H1 (cell line): ENCODE results near the gene BARHL1. TPM values are rescaled to one million over a fixed set of nuclear protein-coding genes. Genes with fewer than 3 reads are reported as not detected.

Source experiments
- CTCF ChIA-PET: fragments of 300-600 bp; sonication (Branson Sonifier 250); formaldehyde crosslinking; loops from one replicate; lab custom pipeline; 2021; ENCODE audit not compliant: partially characterized antibody; lab: Charles Lee
- POLR2A ChIA-PET: fragments of 300-600 bp; sonication (Branson Sonifier 250); formaldehyde crosslinking; loops from one replicate; lab custom pipeline; 2021; ENCODE audit warnings: inconsistent platforms; ENCODE audit not compliant: partially characterized antibody; lab: Charles Lee
- DNase-seq, 2 experiments: peaks; one replicate each; pipeline versions ENCODE4 v3.0.0 to v3.0.0-alpha.2; 2010 to 2022; ENCODE audit warnings: low spot score in 2 of 2, low read depth in 1 of 2, mixed read lengths in 1 of 2
- FAIRE-seq: peaks from 2 replicates; lab custom pipeline; 2011; peaks lifted over from hg19 to GRCh38; lab: Jason Lieb, UNC
- H2AFZ ChIP-seq: 2 replicates; pipeline ENCODE4 v1.8.1; 2012; ENCODE audit warnings: low read length, inconsistent platforms
- H2AK5ac ChIP-seq: 2 replicates; pipeline ENCODE4 v1.6.1; 2013; ENCODE audit warnings: low read depth, low read length
- H2BK120ac ChIP-seq: replicated peaks from 2 replicates; pipeline ENCODE3; 2013; ENCODE audit warnings: low read depth, low read length, inconsistent platforms
- H2BK12ac ChIP-seq: 2 replicates; pipeline ENCODE4 v1.6.1; 2013; ENCODE audit warnings: low read depth, low read length
- H2BK15ac ChIP-seq: 2 replicates; pipeline ENCODE4 v1.6.1; 2013; ENCODE audit warnings: low read length
- H2BK20ac ChIP-seq: 2 replicates; pipeline ENCODE4 v1.6.1; 2013; ENCODE audit warnings: low read length
- H2BK5ac ChIP-seq: 2 replicates; pipeline ENCODE4 v1.6.1; 2013; ENCODE audit warnings: low read depth, low read length
- H3K14ac ChIP-seq: 2 replicates; pipeline ENCODE4 v1.6.1; 2013; ENCODE audit warnings: inconsistent platforms; ENCODE audit not compliant: insufficient read length
- H3K18ac ChIP-seq: 2 replicates; pipeline ENCODE4 v1.6.1; 2013; ENCODE audit warnings: low read length; ENCODE audit errors: extremely low read depth
- H3K23ac ChIP-seq: 2 replicates; pipeline ENCODE4 v1.6.1; 2013; ENCODE audit warnings: inconsistent platforms; ENCODE audit not compliant: insufficient read length
- H3K23me2 ChIP-seq: 2 replicates; pipeline ENCODE4 v1.6.1; 2013; ENCODE audit warnings: low read depth, low read length
- H3K27ac ChIP-seq: 2 replicates; pipeline ENCODE4 v1.6.1; 2011; ENCODE audit warnings: low read depth, low read length, inconsistent platforms
- H3K27me3 ChIP-seq, 4 experiments: replicated peaks in 1 of 4; 1 replicate in 1 of 4; 2 replicates in 3 of 4; pipeline versions ENCODE4 v1.6.1 to v1.8.1; 2011 to 2013; ENCODE audit warnings: low read length in 3 of 4, mild to moderate bottlenecking in 3 of 4, inconsistent platforms in 2 of 4, mixed read lengths in 2 of 4, moderate library complexity in 1 of 4; ENCODE audit not compliant: control insufficient read depth in 3 of 4, insufficient read depth in 3 of 4; ENCODE audit errors: extremely low read depth in 1 of 4
- H3K36me3 ChIP-seq, 4 experiments: 2 replicates each; pipeline versions ENCODE4 v1.6.1 to v1.8.1; 2011 to 2013; ENCODE audit warnings: mild to moderate bottlenecking in 4 of 4, low read length in 3 of 4, moderate library complexity in 2 of 4, control low read depth in 1 of 4, inconsistent platforms in 1 of 4; ENCODE audit not compliant: insufficient read depth in 4 of 4, control insufficient read depth in 2 of 4
- H3K4ac ChIP-seq: replicated peaks from 2 replicates; pipeline ENCODE3; 2013; ENCODE audit warnings: low read length, low read depth, mixed read lengths, inconsistent platforms; ENCODE audit not compliant: insufficient read length
- H3K4me1 ChIP-seq, 4 experiments: replicated peaks in 1 of 4; 1 replicate in 1 of 4; 2 replicates in 3 of 4; pipeline versions ENCODE4 v1.6.1 to v1.8.1; 2011 to 2013; ENCODE audit warnings: low read length in 3 of 4, inconsistent platforms in 2 of 4, mixed read lengths in 1 of 4; ENCODE audit not compliant: insufficient read depth in 4 of 4, control insufficient read depth in 3 of 4
- H3K4me2 ChIP-seq, 2 experiments: 2 replicates each; pipeline versions ENCODE4 v1.6.1 to v1.8.1; 2011 to 2013; ENCODE audit warnings: low read depth in 2 of 2, low read length in 2 of 2, control low read depth in 1 of 2, inconsistent platforms in 1 of 2, mild to moderate bottlenecking in 1 of 2; ENCODE audit not compliant: insufficient read depth in 1 of 2
- H3K4me3 ChIP-seq, 4 experiments: fragments of 200-600, 300-600 bp in 1 of 4; sonication (generic), shearing (Covaris generic), sonication (Bioruptor Twin) in 1 of 4; 2 replicates each; pipeline versions ENCODE4 v1.5.1 to v1.8.1; 2011 to 2016; ENCODE audit warnings: low read length in 4 of 4, low read depth in 3 of 4, control low read depth in 2 of 4, inconsistent platforms in 2 of 4, mild to moderate bottlenecking in 2 of 4, mixed read lengths in 1 of 4, moderate library complexity in 1 of 4; ENCODE audit not compliant: insufficient read depth in 2 of 4; ENCODE audit errors: extremely low read depth in 1 of 4
- H3K56ac ChIP-seq: replicated peaks from 2 replicates; pipeline ENCODE3; 2013; ENCODE audit warnings: low read depth, mild to moderate bottlenecking, mixed read lengths, low read length, inconsistent platforms; ENCODE audit not compliant: insufficient read length
- H3K79me1 ChIP-seq: 2 replicates; pipeline ENCODE4 v1.6.1; 2013; ENCODE audit warnings: low read depth, low read length, control low read depth
- H3K79me2 ChIP-seq, 2 experiments: 2 replicates each; pipeline versions ENCODE4 v1.6.1 to v1.8.1; 2012 to 2013; ENCODE audit warnings: low read length in 2 of 2, mild to moderate bottlenecking in 2 of 2, inconsistent platforms in 1 of 2; ENCODE audit not compliant: insufficient read depth in 2 of 2, control insufficient read depth in 1 of 2
- H3K9ac ChIP-seq, 4 experiments: replicated peaks in 1 of 4; 1 replicate in 1 of 4; 2 replicates in 3 of 4; pipeline versions ENCODE4 v1.6.1 to v1.8.1; 2011 to 2013; ENCODE audit warnings: low read depth in 3 of 4, low read length in 3 of 4, control low read depth in 2 of 4, mild to moderate bottlenecking in 2 of 4, moderate library complexity in 2 of 4, inconsistent platforms in 1 of 4; ENCODE audit errors: extremely low read depth in 1 of 4
- H3K9me3 ChIP-seq, 2 experiments: 2 replicates each; pipeline versions ENCODE4 v1.6.1 to v1.8.1; 2012 to 2013; ENCODE audit warnings: mild to moderate bottlenecking in 2 of 2, moderate library complexity in 2 of 2, control low read depth in 1 of 2, inconsistent platforms in 1 of 2, low read depth in 1 of 2, low read length in 1 of 2, mixed read lengths in 1 of 2; ENCODE audit not compliant: insufficient read depth in 2 of 2
- H4K20me1 ChIP-seq, 2 experiments: replicated peaks in 1 of 2; 2 replicates each; pipeline versions ENCODE3 to v1.8.1; 2011 to 2013; ENCODE audit warnings: inconsistent platforms in 2 of 2, low read length in 2 of 2, mild to moderate bottlenecking in 1 of 2; ENCODE audit not compliant: insufficient read depth in 2 of 2, control insufficient read depth in 1 of 2
- H4K5ac ChIP-seq: 2 replicates; pipeline ENCODE4 v1.6.1; 2013; ENCODE audit warnings: low read length, low read depth, mixed read lengths, inconsistent platforms; ENCODE audit not compliant: insufficient read length
- H4K8ac ChIP-seq: 2 replicates; pipeline ENCODE4 v1.8.0; 2013; ENCODE audit warnings: mild to moderate bottlenecking, moderate library complexity, low read length, inconsistent platforms; ENCODE audit not compliant: insufficient read depth; ENCODE audit errors: extremely low read depth
- H4K91ac ChIP-seq: replicated peaks from 2 replicates; pipeline ENCODE3; 2013; ENCODE audit warnings: low read length, mixed read lengths, inconsistent platforms; ENCODE audit not compliant: insufficient read length
- ATF2 ChIP-seq: IDR thresholded peaks from 2 replicates; pipeline ENCODE4 v1.6.1; 2012; ENCODE audit warnings: low read length, inconsistent platforms
- WGBS, 2 experiments: shearing (Covaris generic) in 1 of 2; methylation state at CpG; one replicate each; pipeline versions ENCODE4 v1.1.6 to v1.1.7; 2013 to 2015; ENCODE audit warnings: low lambda C conversion rate in 2 of 2, mixed read lengths in 2 of 2, inconsistent platforms in 1 of 2, low coverage in 1 of 2, missing lambda C conversion rate in 1 of 2; ENCODE audit not compliant: insufficient replicate concordance in 2 of 2, insufficient coverage in 1 of 2, insufficient read length in 1 of 2; ENCODE audit errors: extremely low coverage in 1 of 2, missing lambda C conversion rate in 1 of 2; 5-methylcytosine and 5-hydroxymethylcytosine counted together
- polyA plus RNA-seq, 7 experiments: library from polyadenylated mRNA; depleted of rRNA in 3 of 7; stranded (reverse) in 5 of 7; unstranded in 2 of 7; fragments of >200 nt in 5 of 7; fragments of 200-250 nt in 2 of 7; gene quantifications; 1 replicate in 5 of 7; 2 replicates in 1 of 7; 4 replicates in 1 of 7; pipeline versions ENCODE4 v1.2.1 to v1.2.3, GENCODE V29; 2011 to 2013; ENCODE audit warnings: missing spikeins in 2 of 7, mixed read lengths in 2 of 7
- total RNA-seq: library from RNA; stranded (reverse); fragmentation: NEBNext Ultra II Directional; extraction: Animal tissue kit (Norgen Biotek cat#: 25700); gene quantifications from 2 replicates; pipeline ENCODE4 v1.2.1, GENCODE V29; 2021

BARHL1 gene
- total and polyA plus RNA-seq, 2 of the 8 experiments (the other 6 are each of a cell fraction or from before 2014, with no cell fraction given), result not detected

GRCh38 chr9:132564526-132564925, 17.9 kb upstream of the BARHL1 start:
- Histone ChIP-seq H3K79me1 (no peaks in the 10 kb centered on the region), H3K36me3 (no peaks in the 10 kb centered on the region), H3K27ac (no peak overlapping the region), H2AFZ (no peak overlapping the region), H3K4ac (no peak overlapping the region), H3K27me3 (no peaks in the 10 kb centered on the region), H3K23ac (no peak overlapping the region), H2BK120ac (no peak overlapping the region), H3K18ac (no peak overlapping the region), H3K9me3 (no peaks in the 10 kb centered on the region), H4K8ac (no peak overlapping the region), H3K4me2 (no peak overlapping the region), H4K5ac (no peak overlapping the region), H3K23me2 (no peaks in the 10 kb centered on the region), H2BK12ac (no peak overlapping the region), H2BK20ac (no peak overlapping the region), H3K4me1 (peaks cover 0 to 3% (median 0%) of the 10 kb centered on the region in 4 experiments; a peak in 1 of 7 replicates), H3K14ac (no peak overlapping the region), H3K4me3 (no peak overlapping the region), H4K91ac (no peak overlapping the region), H2BK5ac (no peak overlapping the region), H3K9ac (no peak overlapping the region), H4K20me1 (no peaks in the 10 kb centered on the region), H3K79me2 (no peaks in the 10 kb centered on the region), H2AK5ac (no peak overlapping the region), H3K56ac (no peak overlapping the region), H2BK15ac (no peak overlapping the region)
- DNase-seq (no peak), FAIRE-seq (no peak)
- ChIA-PET POLR2A (no interaction called here), CTCF (interaction anchor here (0.6 to 3.4 kb wide), 7 partner anchors 8 to 152 kb away, joined by 3 to 15 read pairs (median 5); no protein-coding TSS in a partner anchor)
- WGBS, 2 experiments, result 86% methylated on average over 6 of the region's 6 CpGs; no CpG with 5 or more reads in 1 of the 2 experiments
- TF ChIP-seq ATF2, result no peak
